ENCODE measurements around the gene STX11. TPM values are rescaled to one million over a fixed set of nuclear protein-coding genes. Genes with fewer than 3 reads are reported as not detected.

The STX11 gene
- total and polyA plus RNA-seq, 8 donors, result 2.2 to 11.7 (median 2.6) TPM; not detected in 1

GRCh38 chr6:144214029-144214428 lies 63.7 kb downstream of the STX11 start:
- TF ChIP-seq POLR2A (IDR thresholded peaks at IDR 0.05) (no peak), CTCF (IDR thresholded peaks at IDR 0.05) (no peak), POLR2AphosphoS5 (IDR thresholded peaks at IDR 0.05) (no peak), EP300 (IDR thresholded peaks at IDR 0.05) (no peak)
- Histone ChIP-seq H3K4me3 (no peak overlapping the region), H3K36me3 (no peaks in the 10 kb centered on the region), H3K27ac (no peak overlapping the region), H3K27me3 (no peaks in the 10 kb centered on the region), H3K9me3 (no peaks in the 10 kb centered on the region), H3K4me1 (peaks cover 7 to 30% (median 22%) of the 10 kb centered on the region in 4 donors)
- WGBS, 5 donors, result 93 to 100% (median 98%) methylated on average over 2 of the region's 2 CpGs
- no peak for DNase-seq
- intact Hi-C loops (cut with DNase I; ENCODE audit: low total_unique reads), result no loop called here

- H3K36me3 ChIP-seq, result no peaks in the 10 kb centered on the region
- WGBS, 5 donors, result 77 to 88% (median 85%) methylated on average over 16 of the region's 16 CpGs
- no peak for TF ChIP-seq EP300 (IDR thresholded peaks at IDR 0.05)
- no peak for TF ChIP-seq POLR2AphosphoS5 (IDR thresholded peaks at IDR 0.05)
- no peak for TF ChIP-seq CTCF (IDR thresholded peaks at IDR 0.05)
- TF ChIP-seq POLR2A (IDR thresholded peaks at IDR 0.05), result no peak
- H3K27ac ChIP-seq, result peak overlapping the region; percentile 83 to 99 (median 94)
- no peaks in the 10 kb centered on the region for H3K27me3 ChIP-seq
- intact Hi-C loops (cut with DNase I; ENCODE audit: low total_unique reads), result no loop called here
- H3K4me3 ChIP-seq, result peak overlapping the region in 3 of 4 donors; percentile 62 to 68 (median 64)
- H3K4me1 ChIP-seq, result peaks cover 7 to 32% (median 22%) of the 10 kb centered on the region in 4 donors
- DNase-seq, result no peak
- H3K9me3 ChIP-seq, result no peaks in the 10 kb centered on the region
These were observed 64.5 kb downstream of the STX11 start for GRCh38 chr6:144214622-144215401.

GRCh38 chr6:144215402-144215931 lies 65.2 kb downstream of the STX11 start:
- intact Hi-C loops (cut with DNase I; ENCODE audit: low total_unique reads), result no loop called here
- 14 to 21% (median 20%) methylated on average over 10 of the region's 10 CpGs for WGBS, 5 donors

More at GRCh38 chr6:144215402-144215931, 65.2 kb downstream of the STX11 start:
- Histone ChIP-seq H3K4me3 (peak overlapping the region; percentile 62 to 68 (median 65)), H3K9me3 (no peaks in the 10 kb centered on the region), H3K27me3 (no peaks in the 10 kb centered on the region), H3K36me3 (no peaks in the 10 kb centered on the region), H3K4me1 (peaks cover 7 to 32% (median 22%) of the 10 kb centered on the region in 4 donors), H3K27ac (peak overlapping the region; percentile 83 to 99 (median 94))
- TF ChIP-seq POLR2AphosphoS5 (IDR thresholded peaks at IDR 0.05) (no peak), POLR2A (IDR thresholded peaks at IDR 0.05) (no peak), CTCF (IDR thresholded peaks at IDR 0.05) (no peak), EP300 (IDR thresholded peaks at IDR 0.05) (no peak)
- peak in 1 of 2 donors; percentile 54 for DNase-seq

All from stomach (tissue), 9 donors.